ENCODE measurements around the gene C5orf22. TPM values are rescaled to one million over a fixed set of nuclear protein-coding genes. Genes with fewer than 3 reads are reported as not detected.
"Not testable (repeated sequence)": the region's sequence is repeated elsewhere in the genome, so short reads cannot be mapped to it uniquely, and the experiment has no call there.

C5orf22 gene
- total RNA-seq: 36.4 TPM

DNA sequence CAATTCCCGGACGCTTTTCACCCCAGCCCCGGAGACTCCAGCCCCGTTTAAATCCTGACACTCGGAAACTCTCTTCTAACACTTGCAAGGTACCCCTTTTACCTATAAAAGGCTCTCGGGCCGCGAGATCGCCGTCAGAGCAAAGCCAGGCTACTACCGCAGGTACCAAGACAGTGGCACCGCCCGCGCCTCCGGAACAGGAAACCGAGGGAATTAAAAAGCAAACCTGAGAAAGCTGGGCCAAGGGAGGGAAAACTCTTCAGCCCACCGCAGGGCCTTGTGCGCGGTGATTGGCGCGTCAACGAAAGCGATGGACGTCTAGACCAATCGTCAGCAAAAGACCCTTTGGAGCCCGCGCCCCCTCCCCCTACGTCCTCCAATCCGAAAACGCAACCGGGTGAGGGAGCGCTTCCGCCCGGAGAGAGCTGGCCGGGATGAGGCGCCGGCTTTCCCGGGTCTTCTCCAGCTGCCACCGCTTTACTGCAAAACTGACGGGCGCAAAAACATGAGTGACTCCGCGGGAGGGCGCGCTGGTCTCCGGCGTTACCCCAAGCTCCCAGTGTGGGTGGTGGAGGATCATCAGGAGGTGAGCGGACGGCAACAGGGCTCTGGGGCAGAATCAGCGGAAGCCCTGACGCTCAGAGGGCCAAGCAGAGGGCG lies at the start of gene C5orf22, which contains the start of gene DROSHA:
C5orf22 (plus strand) TSS at position 414 of the 660 bp plus-strand sequence; CDS start at position 506, 92 bp downstream.
DROSHA (minus strand) TSS at position 206 of the 660 bp plus-strand sequence. CDS start 3,034 bp downstream, outside the sequence.
- peak; percentile 99 for DNase-seq

DNA sequence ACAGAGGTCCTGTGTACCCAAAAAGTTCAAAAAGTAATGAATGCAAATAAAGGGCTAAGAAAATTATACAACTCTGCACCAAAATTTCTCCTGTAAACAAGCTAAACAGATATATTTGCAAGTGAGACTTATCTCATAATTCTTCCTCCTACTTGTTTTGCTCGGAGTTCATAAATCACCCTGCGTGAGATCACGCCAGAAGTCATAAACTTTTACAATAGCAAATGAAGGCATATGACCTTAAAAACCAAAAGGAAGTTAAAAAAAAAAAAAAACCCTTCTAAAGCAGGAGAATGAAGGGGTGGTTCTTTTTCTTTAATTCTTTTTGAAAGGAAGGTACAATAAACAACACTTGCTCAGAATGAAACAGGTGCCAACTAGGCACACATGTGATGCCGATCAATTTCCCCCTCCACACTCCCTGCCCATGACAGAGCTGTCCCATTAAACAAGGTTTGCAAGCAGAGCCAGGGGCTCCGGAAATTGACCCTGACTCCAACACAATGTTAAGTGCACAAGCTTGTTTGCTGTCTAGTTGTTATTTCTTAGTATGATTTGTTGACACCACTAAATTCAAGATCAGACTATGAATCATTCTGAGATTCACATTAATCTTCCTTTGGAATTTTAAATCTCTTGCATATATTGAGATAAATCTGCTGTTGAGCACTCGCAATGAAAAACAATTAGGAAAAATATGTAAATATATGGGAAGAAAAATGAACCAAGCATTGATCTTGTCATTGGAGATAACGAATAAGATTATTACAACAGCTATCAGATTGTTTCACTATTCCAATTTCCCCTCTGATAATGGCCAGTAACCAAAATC lies 46.5 kb upstream of the C5orf22 start:
- no peak for DNase-seq

GRCh38 chr5:31486441-31486840 lies 45.7 kb upstream of the C5orf22 start:
- DNase-seq: no peak

DNA sequence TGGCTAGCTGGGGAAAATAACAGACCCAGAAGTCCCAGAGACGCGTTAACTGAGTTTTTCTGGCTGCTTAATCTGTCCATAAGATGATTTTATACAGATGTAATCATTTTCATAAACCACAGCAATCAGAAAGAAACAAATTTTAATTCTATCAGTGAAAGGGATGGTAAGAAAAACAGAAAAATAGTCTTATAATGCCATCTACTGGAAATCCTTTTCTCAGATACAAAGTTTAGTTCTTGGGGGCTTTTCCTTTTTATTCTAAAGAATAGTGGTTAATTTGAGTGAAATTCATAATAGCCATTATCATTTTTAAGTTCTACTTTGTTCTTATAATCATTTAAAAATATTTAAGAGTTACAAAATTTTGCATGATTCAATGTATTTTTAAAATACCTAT lies 44.6 kb upstream of the C5orf22 start:
- DNase-seq: no peak

- no peak for DNase-seq
Measured at GRCh38 chr5:31492869-31493268, 39.2 kb upstream of the C5orf22 start.

DNA sequence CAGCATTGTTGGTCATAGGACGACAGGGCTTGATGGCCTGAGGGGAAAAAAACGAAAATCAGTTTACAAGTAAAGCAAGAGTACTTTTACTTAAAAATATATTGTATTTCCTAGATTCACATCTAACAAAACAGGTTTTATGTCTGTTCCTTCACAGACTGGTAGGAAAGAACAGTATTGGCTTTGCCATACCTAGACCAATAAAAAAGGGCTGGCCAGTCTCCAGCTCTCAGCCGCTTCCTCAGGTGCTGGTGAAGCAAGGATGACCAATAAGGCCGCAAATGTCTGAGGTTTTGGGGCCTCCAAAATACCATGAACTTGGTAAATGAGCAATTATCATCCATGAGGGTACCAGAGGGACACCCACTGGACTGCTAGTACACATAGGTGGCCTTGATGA lies 36.8 kb upstream of the C5orf22 start:
- no peak for DNase-seq

- DNase-seq: no peak
Measured at GRCh38 chr5:31496301-31496700, 35.8 kb upstream of the C5orf22 start.

DNA sequence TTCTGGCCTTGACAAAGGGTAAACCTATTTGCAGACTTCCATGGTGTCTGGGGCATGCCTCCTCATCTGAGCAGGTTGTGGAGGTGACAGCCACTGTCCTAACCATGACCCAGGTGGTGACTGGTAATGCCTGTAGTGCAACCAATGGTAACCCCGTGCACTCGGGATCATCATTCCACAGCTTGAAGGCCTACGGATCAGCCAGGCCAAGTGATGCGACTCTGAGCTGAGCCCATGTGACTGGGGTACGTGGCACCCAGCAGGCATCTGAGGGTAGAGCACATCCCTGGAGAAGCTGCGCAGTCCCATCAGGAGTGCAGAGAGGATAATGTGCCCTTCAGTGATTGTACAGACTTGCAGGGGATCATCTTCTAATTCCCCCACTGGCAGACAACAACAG lies 35.2 kb upstream of the C5orf22 start:
- DNase-seq: no peak

DNA sequence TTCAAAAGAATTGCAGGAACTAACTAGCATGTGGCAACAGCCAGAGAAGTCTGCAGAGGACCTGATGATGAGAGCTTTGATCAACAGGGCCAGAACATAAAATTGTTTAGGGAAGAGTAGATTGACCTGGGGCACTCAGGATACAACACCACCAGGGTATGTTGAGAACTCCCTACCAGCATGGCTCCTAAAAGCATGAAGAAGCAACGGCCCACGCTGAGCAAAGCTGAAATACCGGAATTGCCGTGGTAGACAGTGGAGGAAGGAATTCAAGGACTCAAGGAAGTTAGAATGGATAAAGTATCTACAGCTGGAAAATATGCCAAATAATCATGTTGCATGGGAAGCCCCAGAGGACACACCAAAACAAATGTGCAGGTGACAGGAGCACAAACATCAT lies 31.8 kb upstream of the C5orf22 start:
- DNase-seq: no peak

DNA sequence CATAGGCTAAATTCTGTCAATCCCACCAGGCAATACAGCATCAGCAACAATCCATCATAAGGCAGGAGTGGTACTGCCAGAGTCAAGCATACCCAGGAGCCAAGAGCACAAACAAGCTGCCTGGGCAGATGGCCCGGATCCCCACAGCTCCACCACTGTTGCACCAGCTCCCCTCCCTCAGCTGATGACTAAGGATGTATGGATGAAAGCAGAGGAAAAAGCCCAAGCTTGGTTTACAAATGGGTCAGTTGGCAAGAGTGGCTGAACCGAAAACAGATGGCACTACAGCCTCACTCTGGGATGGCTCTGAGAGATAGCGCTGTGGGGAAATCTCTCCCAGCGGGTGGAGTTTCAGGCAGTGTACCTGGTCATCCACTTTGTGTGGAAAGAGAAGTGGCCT lies 29.6 kb upstream of the C5orf22 start:
- no peak for DNase-seq

- DNase-seq: no peak
Measured at GRCh38 chr5:31504529-31504928, 27.6 kb upstream of the C5orf22 start.

GRCh38 chr5:31511305-31511704 lies 20.8 kb upstream of the C5orf22 start:
- DNase-seq: no peak

- no peak for DNase-seq
Measured at GRCh38 chr5:31516802-31517201, 15.3 kb upstream of the C5orf22 start.

DNA sequence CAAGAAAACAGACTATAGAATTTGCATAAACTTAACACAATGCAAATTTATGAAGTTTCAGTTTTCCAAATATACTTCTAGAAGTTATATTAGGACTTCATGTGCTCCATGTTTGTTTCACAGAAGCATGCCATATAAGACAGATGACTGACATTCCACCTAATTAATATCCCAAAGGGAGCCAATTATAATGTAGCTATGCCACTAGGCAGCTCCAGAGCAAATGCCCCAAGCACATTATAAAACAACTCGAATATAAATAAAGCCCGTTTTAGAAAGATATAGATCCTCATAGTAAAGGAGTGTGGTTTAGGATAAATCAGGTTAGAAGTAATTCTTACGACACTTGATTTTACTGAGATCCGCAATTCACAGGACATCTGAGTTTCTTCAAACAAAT lies 9.1 kb upstream of the C5orf22 start:
- no peak for DNase-seq

GRCh38 chr5:31530541-31531265 lies 1.4 kb upstream of the C5orf22 start:
- no peak for DNase-seq

DNA sequence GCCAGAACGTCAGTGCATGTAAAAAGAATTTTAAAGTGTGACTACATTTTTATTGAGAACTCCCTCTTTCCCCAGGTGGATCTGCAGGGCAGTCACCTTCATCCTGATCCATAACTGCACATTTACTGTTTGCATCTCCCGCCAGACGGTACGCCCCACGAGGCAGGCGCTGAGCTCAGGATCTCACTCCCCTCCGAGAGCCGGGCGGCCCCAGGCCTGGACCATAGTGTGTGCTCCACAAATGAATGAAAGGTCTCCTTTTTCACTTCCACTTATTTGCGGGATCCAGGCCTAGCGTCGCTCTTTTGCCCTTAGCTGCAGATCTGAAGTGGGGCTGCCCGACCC lies 586 bp upstream of the C5orf22 start:
- DNase-seq: peak; percentile 46

- DNase-seq: no peak
Measured at GRCh38 chr5:31534527-31535046, 2.5 kb downstream of the C5orf22 start.

DNA sequence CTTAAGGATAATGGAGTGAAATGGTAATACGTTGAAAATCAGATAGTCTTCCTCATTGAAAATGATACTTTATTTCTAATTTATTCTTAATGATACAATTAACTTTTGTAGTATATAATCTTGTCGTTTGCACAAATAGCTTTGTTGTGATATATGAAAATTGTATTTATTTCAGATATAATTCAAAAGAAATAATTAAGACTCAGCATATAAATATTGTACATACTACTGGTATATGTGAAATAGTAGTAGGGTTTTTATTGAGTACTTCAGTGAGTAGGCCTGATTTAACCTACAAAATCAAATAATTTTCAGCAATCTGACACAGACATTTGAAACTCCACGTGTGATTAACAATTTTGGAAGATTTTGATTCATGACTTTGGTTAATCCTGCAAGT lies 4.8 kb downstream of the C5orf22 start:
- DNase-seq: no peak

- DNase-seq: no peak
Measured at GRCh38 chr5:31537349-31537748, 5.2 kb downstream of the C5orf22 start.

GRCh38 chr5:31537851-31538250 lies 5.8 kb downstream of the C5orf22 start:
- no peak for DNase-seq

- DNase-seq: not testable (repeated sequence)
Measured at GRCh38 chr5:31549114-31549513, 17.0 kb downstream of the C5orf22 start.

DNA sequence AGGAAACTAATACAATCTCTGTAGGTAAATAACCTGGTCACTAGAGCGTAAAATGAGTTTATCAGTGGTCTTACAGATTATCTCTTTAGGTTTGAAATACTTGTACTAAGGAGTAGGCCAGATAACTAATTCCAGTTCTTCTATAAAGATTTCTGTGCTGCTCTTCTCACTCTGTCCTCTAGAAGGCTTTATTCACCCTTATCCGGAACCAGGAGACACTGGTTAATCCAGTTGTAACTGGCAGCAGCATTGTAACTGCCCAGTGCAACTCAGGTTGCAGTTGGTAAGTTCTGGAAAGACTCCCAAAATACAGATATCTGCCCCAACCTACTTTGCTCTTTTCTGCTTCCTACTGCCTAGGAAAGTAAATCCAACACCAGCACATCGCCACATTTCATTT lies 19.8 kb downstream of the C5orf22 start:
- DNase-seq: no peak

- DNase-seq: no peak
Measured at GRCh38 chr5:31553863-31554262, 21.8 kb downstream of the C5orf22 start.
